SK-N-DZ (cell line): Measurements from ENCODE around the gene NID1.
"Not testable (repeated sequence)": the region's sequence is repeated elsewhere in the genome, so short reads cannot be mapped to it uniquely, and the experiment has no call there.

Source experiments
- DNase-seq: peaks from one replicate; pipeline ENCODE4 v3.0.0-alpha.2; 2015; ENCODE audit warnings: low spot score

The NID1 gene

GRCh38 chr1:236030534-236030933 is 34.4 kb downstream of the NID1 start:
- no peak for DNase-seq

GRCh38 chr1:236029428-236029940 is 35.4 kb downstream of the NID1 start:
- no peak for DNase-seq

GRCh38 chr1:236027104-236027503 is 37.8 kb downstream of the NID1 start:
- DNase-seq: no peak

GRCh38 chr1:236025836-236026235 is 39.1 kb downstream of the NID1 start:
- no peak for DNase-seq

GRCh38 chr1:236024641-236025040 is 40.2 kb downstream of the NID1 start:
- DNase-seq: peak; percentile 8

GRCh38 chr1:236023926-236024565 is 40.8 kb downstream of the NID1 start:
- DNase-seq: no peak

- DNase-seq: no peak
Measured at GRCh38 chr1:236021424-236022135, 43.3 kb downstream of the NID1 start.

GRCh38 chr1:236020359-236021219 is 44.3 kb downstream of the NID1 start:
- no peak for DNase-seq

GRCh38 chr1:236018885-236019453 is 45.9 kb downstream of the NID1 start:
- DNase-seq: no peak

- DNase-seq: no peak
Measured at GRCh38 chr1:236016782-236017400, 48.0 kb downstream of the NID1 start.

GRCh38 chr1:236016083-236016482 is 48.8 kb downstream of the NID1 start:
- DNase-seq: no peak

- no peak for DNase-seq
Measured at GRCh38 chr1:236015539-236015938, 49.4 kb downstream of the NID1 start.

- no peak for DNase-seq
Measured at GRCh38 chr1:236013330-236013729, 51.6 kb downstream of the NID1 start.

- DNase-seq: no peak
Measured at GRCh38 chr1:236011641-236012040, 53.2 kb downstream of the NID1 start.

GRCh38 chr1:236010443-236010842 is 54.4 kb downstream of the NID1 start:
- DNase-seq: no peak

GRCh38 chr1:236009857-236010256 is 55.0 kb downstream of the NID1 start:
- no peak for DNase-seq

GRCh38 chr1:236009191-236009590 is 55.7 kb downstream of the NID1 start:
- no peak for DNase-seq

GRCh38 chr1:236007781-236008180 is 57.1 kb downstream of the NID1 start:
- DNase-seq: no peak

- DNase-seq: not testable (repeated sequence)
Measured at GRCh38 chr1:236003058-236003457, 61.8 kb downstream of the NID1 start.

- no peak for DNase-seq
Measured at GRCh38 chr1:236002572-236002971, 62.3 kb downstream of the NID1 start.

- DNase-seq: no peak
Measured at GRCh38 chr1:236002025-236002390, 62.9 kb downstream of the NID1 start.
